ENCODE data around the gene MET. TPM values are rescaled to one million over a fixed set of nuclear protein-coding genes. Genes with fewer than 3 reads are reported as not detected.
"Not testable (repeated sequence)": the region's sequence is repeated elsewhere in the genome, so short reads cannot be mapped to it uniquely, and the experiment has no call there.

Gene MET
- polyA plus RNA-seq, 1 donor: 10.6 TPM

GRCh38 chr7:116805100-116805544 lies 133.1 kb downstream of the MET start:
- Histone ChIP-seq H3K9me3 (ENCODE audit: control insufficient read depth, low read depth, low read length) (no peaks in the 10 kb centered on the region), H3K36me3 (ENCODE audit: control insufficient read depth, insufficient read depth, low read length) (no peaks in the 10 kb centered on the region), H3K27ac (ENCODE audit: low read length) (peak overlapping the region; percentile 69), H3K4me1 (ENCODE audit: control insufficient read depth, insufficient read depth, low read length) (peaks cover 58% of the 10 kb centered on the region), H3K4me3 (ENCODE audit: low read length) (no peak overlapping the region), H3K27me3 (ENCODE audit: control insufficient read depth, insufficient read depth, low read length) (no peaks in the 10 kb centered on the region)
- DNase-seq: peak in 1 of 2 donors; percentile 75
- WGBS (ENCODE audit: insufficient coverage, low lambda C conversion rate): no CpG with 5 or more reads among the region's 7 CpGs

DNA sequence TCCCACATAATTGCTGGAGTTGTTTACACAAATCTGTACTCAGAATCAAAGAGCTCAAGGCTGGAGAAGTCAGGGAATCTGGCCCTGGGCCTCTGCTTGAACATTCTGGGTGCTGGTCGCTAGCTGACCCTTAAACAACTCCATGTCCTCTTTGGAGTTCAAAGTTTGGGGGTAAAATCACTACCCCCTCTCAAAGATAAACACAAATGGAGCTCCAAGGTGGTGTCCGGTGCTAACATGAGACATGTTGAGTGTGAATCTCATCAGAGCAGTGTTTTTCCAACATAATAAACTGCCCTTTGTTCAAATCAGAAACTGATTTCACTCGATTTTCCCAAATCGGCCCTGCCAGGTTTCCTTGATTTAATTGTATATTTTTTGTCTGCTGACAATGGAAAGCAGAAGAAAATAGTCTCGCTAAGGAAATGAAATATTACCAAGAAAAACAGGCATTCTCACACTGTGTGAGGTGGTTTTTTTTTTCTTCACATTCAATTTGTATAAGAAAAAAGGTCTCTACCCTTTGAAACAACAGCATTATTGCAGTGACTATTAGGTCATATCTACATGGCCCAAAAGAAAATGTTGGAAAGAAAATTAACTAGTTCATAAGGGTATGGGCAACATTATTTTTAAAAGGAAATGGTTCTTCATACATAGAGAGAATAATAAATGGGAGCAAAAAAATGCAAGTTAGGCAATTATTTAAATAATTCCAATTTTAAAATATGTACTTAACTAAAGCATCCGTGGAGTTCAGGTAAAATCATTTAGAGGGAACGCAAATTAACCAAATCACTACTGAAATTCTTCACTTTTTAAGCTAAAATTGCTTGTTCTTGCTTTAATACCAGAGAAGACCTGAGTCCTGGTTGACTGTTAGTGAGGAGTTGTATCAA lies 134.3 kb downstream of the MET start:
- no peak overlapping the region for H3K4me3 ChIP-seq (ENCODE audit: low read length)
- peaks cover 56% of the 10 kb centered on the region for H3K4me1 ChIP-seq (ENCODE audit: control insufficient read depth, insufficient read depth, low read length)
- no peaks in the 10 kb centered on the region for H3K9me3 ChIP-seq (ENCODE audit: control insufficient read depth, low read depth, low read length)
- H3K36me3 ChIP-seq (ENCODE audit: control insufficient read depth, insufficient read depth, low read length): no peaks in the 10 kb centered on the region
- 100% methylated on average over 1 of the region's 7 CpGs for WGBS (ENCODE audit: insufficient coverage, low lambda C conversion rate)
- no peak for DNase-seq
- H3K27ac ChIP-seq (ENCODE audit: low read length): no peak overlapping the region
- no peaks in the 10 kb centered on the region for H3K27me3 ChIP-seq (ENCODE audit: control insufficient read depth, insufficient read depth, low read length)

DNA sequence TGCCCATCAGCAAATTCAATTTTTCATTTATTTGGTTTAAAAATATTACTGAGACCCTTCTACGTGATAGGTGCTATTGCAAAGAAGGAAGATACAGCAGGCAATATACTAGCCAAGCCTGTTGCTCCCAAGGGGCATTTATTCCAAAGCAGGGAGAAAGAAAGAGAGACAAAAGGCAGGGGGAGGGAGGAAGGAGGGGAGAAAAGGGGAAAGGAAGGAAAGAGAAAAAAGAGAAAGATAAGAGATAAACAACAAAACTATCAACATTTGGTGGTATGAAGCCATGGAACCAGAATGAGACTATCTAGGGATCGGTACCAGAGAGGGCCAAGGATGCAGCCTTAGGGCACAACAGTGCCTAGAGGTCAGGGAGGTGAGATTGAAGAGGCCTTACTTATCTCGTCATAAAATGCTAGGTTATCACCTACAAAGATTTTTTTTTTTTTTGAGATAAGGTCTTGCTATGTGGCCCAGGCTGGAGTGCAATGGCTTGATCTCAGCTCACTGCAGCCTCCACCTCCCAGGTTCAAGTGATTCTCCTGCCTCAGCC lies 135.1 kb downstream of the MET start:
- no peaks in the 10 kb centered on the region for H3K9me3 ChIP-seq (ENCODE audit: control insufficient read depth, low read depth, low read length)
- H3K4me3 ChIP-seq (ENCODE audit: low read length): no peak overlapping the region
- peaks cover 62% of the 10 kb centered on the region for H3K4me1 ChIP-seq (ENCODE audit: control insufficient read depth, insufficient read depth, low read length)
- WGBS (ENCODE audit: insufficient coverage, low lambda C conversion rate): 83% methylated on average over 1 of the region's 3 CpGs
- H3K27ac ChIP-seq (ENCODE audit: low read length): no peak overlapping the region
- H3K36me3 ChIP-seq (ENCODE audit: control insufficient read depth, insufficient read depth, low read length): no peaks in the 10 kb centered on the region
- no peak for DNase-seq
- no peaks in the 10 kb centered on the region for H3K27me3 ChIP-seq (ENCODE audit: control insufficient read depth, insufficient read depth, low read length)

DNA sequence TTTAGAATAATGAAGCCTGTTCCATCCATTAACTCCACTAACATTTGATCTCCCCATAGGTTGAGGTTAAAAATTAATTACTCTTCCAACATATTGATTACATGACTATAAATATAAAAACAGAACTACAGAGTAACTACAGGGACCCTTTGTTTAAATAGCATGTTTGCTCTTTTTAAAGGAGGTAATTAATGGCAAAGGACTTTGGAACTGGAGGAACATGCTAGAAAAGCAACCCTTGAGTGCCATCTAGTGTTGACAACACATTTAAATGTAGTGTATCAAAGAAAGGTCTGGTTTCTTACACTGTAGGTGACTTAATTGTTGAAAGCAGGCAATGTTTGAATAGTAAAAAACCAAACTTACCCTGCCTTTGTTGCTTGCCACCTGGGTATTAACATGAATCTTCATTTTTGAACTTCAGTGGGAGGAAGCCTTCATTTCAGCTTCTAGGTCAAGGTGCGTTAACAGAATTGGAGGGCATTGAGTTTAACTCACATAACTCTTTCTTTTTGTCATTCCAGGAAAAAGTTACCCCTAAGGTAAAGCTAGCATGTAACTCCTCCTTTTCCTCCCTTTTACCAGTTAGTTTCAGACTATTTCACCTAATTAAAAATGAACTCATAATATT lies 137.8 kb downstream of the MET start:
- no CpG with 5 or more reads among the region's 1 CpG for WGBS (ENCODE audit: insufficient coverage, low lambda C conversion rate)
- Histone ChIP-seq H3K9me3 (ENCODE audit: control insufficient read depth, low read depth, low read length) (no peaks in the 10 kb centered on the region), H3K27ac (ENCODE audit: low read length) (peak overlapping the region; percentile 80), H3K36me3 (ENCODE audit: control insufficient read depth, insufficient read depth, low read length) (no peaks in the 10 kb centered on the region), H3K4me1 (ENCODE audit: control insufficient read depth, insufficient read depth, low read length) (peaks cover 53% of the 10 kb centered on the region), H3K27me3 (ENCODE audit: control insufficient read depth, insufficient read depth, low read length) (no peaks in the 10 kb centered on the region), H3K4me3 (ENCODE audit: low read length) (no peak overlapping the region)
- DNase-seq: peak; percentile 79 to 88

DNA sequence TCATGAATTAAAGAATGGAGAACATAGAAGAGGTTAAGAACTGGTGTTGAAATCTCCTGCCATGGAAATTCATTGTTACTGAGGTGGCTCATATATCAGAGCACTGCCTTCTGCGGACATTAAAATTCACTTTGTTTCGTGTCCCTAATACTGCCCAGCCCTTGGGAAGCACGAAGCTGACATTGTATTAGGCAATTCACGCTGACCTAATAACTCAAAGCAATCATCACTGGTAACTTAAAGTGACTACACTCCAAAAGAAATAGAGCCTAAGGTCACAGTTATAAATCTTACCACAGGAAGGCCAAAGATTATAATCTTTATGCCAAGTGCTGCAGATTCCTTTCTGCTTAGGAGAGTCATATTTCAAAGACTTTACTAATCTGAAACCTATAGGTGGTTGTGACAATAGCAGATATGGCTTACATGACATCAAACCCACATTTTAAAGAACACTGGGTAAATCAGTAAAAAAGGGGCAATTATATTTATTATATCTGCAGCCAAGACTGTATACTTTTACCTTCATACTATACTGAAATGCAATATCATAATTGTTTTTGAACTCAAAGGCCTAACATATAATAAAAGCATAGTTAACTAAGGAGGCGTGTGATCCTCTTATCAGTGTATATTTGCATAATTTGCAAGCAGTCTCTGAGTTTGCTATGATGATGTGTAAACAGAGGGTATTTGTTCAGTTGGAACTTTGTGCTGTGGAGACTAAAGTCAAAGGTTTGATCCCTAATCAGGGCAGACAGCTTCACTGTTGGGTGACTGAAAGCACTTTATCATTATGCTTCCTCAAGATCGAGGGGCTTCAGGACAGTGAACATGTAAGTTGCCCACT lies 138.5 kb downstream of the MET start:
- Histone ChIP-seq H3K36me3 (ENCODE audit: control insufficient read depth, insufficient read depth, low read length) (no peaks in the 10 kb centered on the region), H3K27ac (ENCODE audit: low read length) (peak overlapping the region; percentile 80), H3K4me1 (ENCODE audit: control insufficient read depth, insufficient read depth, low read length) (peaks cover 47% of the 10 kb centered on the region), H3K27me3 (ENCODE audit: control insufficient read depth, insufficient read depth, low read length) (no peaks in the 10 kb centered on the region), H3K9me3 (ENCODE audit: control insufficient read depth, low read depth, low read length) (no peaks in the 10 kb centered on the region), H3K4me3 (ENCODE audit: low read length) (no peak overlapping the region)
- no CpG with 5 or more reads among the region's 6 CpGs for WGBS (ENCODE audit: insufficient coverage, low lambda C conversion rate)
- peak; percentile 63 to 81 for DNase-seq

DNA sequence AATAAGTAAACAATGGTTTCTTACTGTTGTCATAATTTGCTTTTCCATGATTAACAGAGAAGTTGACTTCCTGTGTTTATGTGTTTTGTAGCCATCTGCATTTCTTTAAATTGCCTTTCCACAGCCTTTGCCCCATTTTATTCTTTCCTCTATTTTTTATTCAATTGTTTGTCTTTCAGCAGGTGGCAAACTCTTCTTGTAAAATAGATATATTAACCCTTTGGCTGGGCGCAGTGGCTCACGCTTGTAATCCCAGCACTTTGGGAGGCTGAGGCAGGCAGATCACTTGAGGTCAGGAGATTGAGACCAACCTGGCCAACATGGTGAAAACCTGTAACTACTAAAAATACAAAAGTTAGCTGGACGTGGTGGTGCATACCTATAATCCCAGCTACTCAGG lies 139.8 kb downstream of the MET start:
- Histone ChIP-seq H3K4me1 (ENCODE audit: control insufficient read depth, insufficient read depth, low read length) (peaks cover 41% of the 10 kb centered on the region), H3K27me3 (ENCODE audit: control insufficient read depth, insufficient read depth, low read length) (no peaks in the 10 kb centered on the region), H3K9me3 (ENCODE audit: control insufficient read depth, low read depth, low read length) (no peaks in the 10 kb centered on the region), H3K36me3 (ENCODE audit: control insufficient read depth, insufficient read depth, low read length) (no peaks in the 10 kb centered on the region), H3K27ac (ENCODE audit: low read length) (peak overlapping the region; percentile 80), H3K4me3 (ENCODE audit: low read length) (no peak overlapping the region)
- WGBS (ENCODE audit: insufficient coverage, low lambda C conversion rate): no CpG with 5 or more reads among the region's 3 CpGs
- no peak for DNase-seq

DNA sequence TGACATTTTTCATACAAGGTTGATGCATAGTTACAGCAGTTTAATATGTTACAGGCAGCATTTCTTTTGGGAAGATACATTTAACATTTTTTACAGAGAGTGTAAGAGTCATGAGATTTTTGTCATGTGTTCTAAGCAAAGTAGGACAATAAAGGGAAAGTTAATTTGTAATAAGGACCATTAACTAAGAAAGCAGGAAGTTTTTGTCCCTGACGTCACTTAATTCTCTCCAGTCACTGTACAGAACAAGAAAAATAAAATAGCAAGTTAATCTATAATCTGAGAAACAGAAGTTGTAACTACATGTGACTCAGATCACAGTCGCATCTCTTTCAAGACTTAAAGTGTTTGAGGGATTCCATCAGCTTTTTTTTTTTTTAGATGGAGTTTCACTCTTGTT lies 140.9 kb downstream of the MET start:
- DNase-seq: peak; percentile 71 to 92
- no peak overlapping the region for H3K4me3 ChIP-seq (ENCODE audit: low read length)
- H3K4me1 ChIP-seq (ENCODE audit: control insufficient read depth, insufficient read depth, low read length): peaks cover 41% of the 10 kb centered on the region
- H3K36me3 ChIP-seq (ENCODE audit: control insufficient read depth, insufficient read depth, low read length): no peaks in the 10 kb centered on the region
- WGBS (ENCODE audit: insufficient coverage, low lambda C conversion rate): 40% methylated on average over 1 of the region's 2 CpGs
- no peaks in the 10 kb centered on the region for H3K27me3 ChIP-seq (ENCODE audit: control insufficient read depth, insufficient read depth, low read length)
- H3K27ac ChIP-seq (ENCODE audit: low read length): peak overlapping the region; percentile 80
- H3K9me3 ChIP-seq (ENCODE audit: control insufficient read depth, low read depth, low read length): no peaks in the 10 kb centered on the region

DNA sequence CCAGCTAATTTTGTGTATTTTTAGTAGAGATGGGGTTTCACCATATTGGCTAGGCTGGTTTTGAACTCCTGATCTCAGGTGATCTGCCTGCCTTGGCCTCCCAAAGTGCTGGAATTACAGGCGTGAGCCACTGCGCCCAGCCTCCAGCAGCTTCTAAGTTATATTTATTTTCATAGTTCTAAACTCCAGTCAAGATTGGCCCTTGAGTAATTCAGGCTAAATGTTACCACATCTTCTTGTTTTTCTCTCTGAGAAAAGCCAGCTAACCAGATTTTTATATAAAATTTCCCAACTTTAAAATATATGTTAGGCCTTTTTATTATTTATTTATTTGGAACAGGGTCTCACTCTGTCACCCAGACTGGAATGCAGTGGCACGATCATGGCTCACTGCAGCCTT lies 141.4 kb downstream of the MET start:
- H3K4me3 ChIP-seq (ENCODE audit: low read length); H3K9me3 ChIP-seq (ENCODE audit: control insufficient read depth, low read depth, low read length); H3K27me3 ChIP-seq (ENCODE audit: control insufficient read depth, insufficient read depth, low read length); H3K36me3 ChIP-seq (ENCODE audit: control insufficient read depth, insufficient read depth, low read length): not testable (repeated sequence)
- Histone ChIP-seq H3K4me1 (ENCODE audit: control insufficient read depth, insufficient read depth, low read length) (peaks cover 41% of the 10 kb centered on the region), H3K27ac (ENCODE audit: low read length) (peak overlapping the region; percentile 80)
- 100% methylated on average over 1 of the region's 3 CpGs for WGBS (ENCODE audit: insufficient coverage, low lambda C conversion rate)
- DNase-seq: peak in 1 of 2 donors; percentile 45

DNA sequence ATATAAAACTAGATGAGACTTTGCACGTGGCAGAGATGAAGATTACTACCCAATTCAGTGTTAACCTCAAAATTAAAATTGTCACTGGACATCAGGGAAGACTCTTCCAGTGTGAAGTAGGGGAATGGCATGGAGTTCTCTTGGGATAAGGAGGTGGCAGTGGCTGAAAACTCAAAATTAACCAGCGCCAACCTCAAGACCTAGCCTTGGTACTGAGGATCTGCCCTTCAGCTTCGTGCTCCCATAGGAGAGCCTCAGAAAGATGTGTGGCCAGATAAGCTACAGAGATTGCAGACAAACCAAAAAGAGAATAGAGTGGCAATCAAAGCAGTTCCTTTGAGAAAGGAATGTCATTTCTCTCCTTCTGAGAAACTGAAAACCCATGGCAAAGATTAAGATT lies 143.0 kb downstream of the MET start:
- WGBS (ENCODE audit: insufficient coverage, low lambda C conversion rate): 80% methylated on average over 1 of the region's 3 CpGs
- H3K4me3 ChIP-seq (ENCODE audit: low read length): no peak overlapping the region
- DNase-seq: no peak

DNA sequence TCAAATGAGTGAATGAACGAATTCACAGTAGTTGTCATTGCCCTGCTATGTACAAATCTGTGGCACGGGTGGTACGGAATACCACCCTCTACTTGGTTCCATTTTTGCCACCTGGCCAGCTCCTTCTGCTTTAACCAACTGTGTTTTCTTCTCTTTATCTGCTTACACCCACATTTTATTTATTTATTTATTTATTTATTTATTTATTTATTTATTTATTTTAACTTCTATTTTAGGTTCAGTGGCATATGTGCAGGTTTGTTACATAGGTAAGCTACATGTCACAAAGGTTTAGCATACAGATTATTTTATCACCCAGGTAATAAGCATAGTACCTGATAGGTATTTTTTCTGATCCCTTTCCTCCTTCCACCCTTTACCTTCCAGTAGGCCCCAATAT lies 148.2 kb downstream of the MET start:
- H3K4me1 ChIP-seq (ENCODE audit: control insufficient read depth, insufficient read depth, low read length): no peaks in the 10 kb centered on the region
- H3K36me3 ChIP-seq (ENCODE audit: control insufficient read depth, insufficient read depth, low read length): no peaks in the 10 kb centered on the region
- H3K9me3 ChIP-seq (ENCODE audit: control insufficient read depth, low read depth, low read length): no peaks in the 10 kb centered on the region
- no peaks in the 10 kb centered on the region for H3K27me3 ChIP-seq (ENCODE audit: control insufficient read depth, insufficient read depth, low read length)
- H3K4me3 ChIP-seq (ENCODE audit: low read length): no peak overlapping the region
- DNase-seq: no peak
- no peak overlapping the region for H3K27ac ChIP-seq (ENCODE audit: low read length)
- WGBS (ENCODE audit: insufficient coverage, low lambda C conversion rate): 100% methylated on average over 3 of the region's 3 CpGs

More for the DNA sequence above, 143.0 kb downstream of the MET start:
- H3K36me3 ChIP-seq (ENCODE audit: control insufficient read depth, insufficient read depth, low read length): no peaks in the 10 kb centered on the region
- H3K27me3 ChIP-seq (ENCODE audit: control insufficient read depth, insufficient read depth, low read length): no peaks in the 10 kb centered on the region
- H3K4me1 ChIP-seq (ENCODE audit: control insufficient read depth, insufficient read depth, low read length): peaks cover 27% of the 10 kb centered on the region
- H3K27ac ChIP-seq (ENCODE audit: low read length): no peak overlapping the region
- no peaks in the 10 kb centered on the region for H3K9me3 ChIP-seq (ENCODE audit: control insufficient read depth, low read depth, low read length)
